AG04449 (cell line): ENCODE measurements around the gene UQCRC1.

ENCODE experiments used
- CTCF ChIA-PET: fragments of 350-600 bp; formaldehyde crosslinking; extraction: SDS; loops from one replicate; lab custom pipeline; 2021; ENCODE audit warnings: antibody characterized with exemption; lab: Yijun Ruan, JAX
- POLR2A ChIA-PET: fragments of 400-600, 350-600 bp; formaldehyde crosslinking; extraction: SDS; loops from one replicate; lab custom pipeline; 2020; ENCODE audit warnings: antibody characterized with exemption, inconsistent platforms; lab: Yijun Ruan, JAX
- DNase-seq: peaks from one replicate; pipeline ENCODE4 v3.0.0-alpha.2; 2010; ENCODE audit warnings: low read depth, low spot score
- H3K4me3 ChIP-seq: 2 replicates; pipeline ENCODE4 v1.5.1; 2011; ENCODE audit warnings: low read depth, mild to moderate bottlenecking, control low read depth, low read length
- CTCF ChIP-seq: IDR thresholded peaks from one replicate; pipeline ENCODE4 v1.5.1; 2011; ENCODE audit warnings: mild to moderate bottlenecking, moderate library complexity, low read length, control low read depth, inconsistent platforms; ENCODE audit not compliant: insufficient read depth; ENCODE audit errors: missing control alignments

UQCRC1 gene

DNA sequence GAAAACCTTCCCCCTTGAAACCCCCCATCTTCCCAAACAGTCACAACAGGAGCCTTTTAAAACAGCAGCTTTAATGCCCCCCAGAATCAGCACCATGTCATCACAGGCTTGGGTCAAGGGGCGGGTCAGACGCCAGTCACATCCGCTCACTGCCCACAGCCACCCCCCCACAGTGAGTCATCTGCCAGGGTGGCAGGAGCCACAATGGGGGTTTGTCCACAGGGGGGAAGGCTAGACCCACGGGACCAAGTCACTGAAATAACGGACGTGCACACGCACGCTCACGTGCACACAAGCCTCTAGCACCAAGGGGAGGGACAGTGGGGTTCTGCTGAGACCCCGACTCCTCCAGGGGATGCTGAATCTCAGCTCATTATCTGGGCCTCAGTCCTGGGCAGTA, 45.4 kb downstream of the UQCRC1 start:
- no peak for TF ChIP-seq CTCF
- ChIA-PET CTCF (interaction anchor here (0.6 to 9.1 kb wide), 6 partner anchors 14 to 128 kb away, joined by 3 to 88 read pairs (median 5); partner anchors contain the start of gene SLC26A6), POLR2A (interaction anchor here (0.7 to 1.2 kb wide), 3 partner anchors 9 to 34 kb away, joined by 3 to 9 read pairs (median 4); no protein-coding TSS in a partner anchor)
- no peak for DNase-seq
- H3K4me3 ChIP-seq = no peak overlapping the region

DNA sequence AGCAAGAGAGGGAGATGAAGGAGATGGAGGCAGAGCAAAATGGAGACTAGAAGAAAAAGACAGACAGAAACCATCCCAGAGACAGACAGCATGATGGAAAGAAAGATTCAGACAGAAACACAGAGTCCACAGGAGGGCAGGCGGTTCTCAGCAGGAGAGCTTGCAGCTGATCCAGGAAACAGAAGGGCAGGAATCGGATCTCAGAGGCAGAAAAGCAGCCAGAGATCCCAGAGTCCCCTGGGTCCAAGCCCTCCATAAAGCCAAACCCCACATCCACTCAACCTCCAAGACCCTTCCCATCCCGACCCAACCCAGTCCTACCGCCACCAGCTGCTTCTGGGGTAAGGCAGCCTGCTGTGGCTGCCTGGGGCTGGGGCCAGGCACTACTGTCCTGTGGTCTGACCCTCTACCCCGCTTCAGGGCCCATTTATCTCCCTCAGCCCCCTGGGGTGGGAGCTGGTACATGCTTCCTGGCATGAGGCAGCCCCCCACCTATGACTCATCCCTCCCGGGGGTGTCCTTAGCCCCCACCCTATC, 46.0 kb downstream of the UQCRC1 start, which contains the start of gene UCN2:
UCN2 (minus strand) TSS at position 400 of the 537 bp plus-strand sequence. CDS start 657 bp downstream, outside the sequence.
- TF ChIP-seq CTCF = no peak
- DNase-seq = no peak
- H3K4me3 ChIP-seq = no peak within 1 kb of the TSS
- CTCF ChIA-PET = interaction anchor here (0.8 to 9.1 kb wide), 6 partner anchors 14 to 127 kb away, joined by 3 to 88 read pairs (median 5); partner anchors contain the start of gene SLC26A6
- POLR2A ChIA-PET = interaction anchor here (0.7 to 1.2 kb wide), 3 partner anchors 10 to 35 kb away, joined by 3 to 9 read pairs (median 4); no protein-coding TSS in a partner anchor

DNA sequence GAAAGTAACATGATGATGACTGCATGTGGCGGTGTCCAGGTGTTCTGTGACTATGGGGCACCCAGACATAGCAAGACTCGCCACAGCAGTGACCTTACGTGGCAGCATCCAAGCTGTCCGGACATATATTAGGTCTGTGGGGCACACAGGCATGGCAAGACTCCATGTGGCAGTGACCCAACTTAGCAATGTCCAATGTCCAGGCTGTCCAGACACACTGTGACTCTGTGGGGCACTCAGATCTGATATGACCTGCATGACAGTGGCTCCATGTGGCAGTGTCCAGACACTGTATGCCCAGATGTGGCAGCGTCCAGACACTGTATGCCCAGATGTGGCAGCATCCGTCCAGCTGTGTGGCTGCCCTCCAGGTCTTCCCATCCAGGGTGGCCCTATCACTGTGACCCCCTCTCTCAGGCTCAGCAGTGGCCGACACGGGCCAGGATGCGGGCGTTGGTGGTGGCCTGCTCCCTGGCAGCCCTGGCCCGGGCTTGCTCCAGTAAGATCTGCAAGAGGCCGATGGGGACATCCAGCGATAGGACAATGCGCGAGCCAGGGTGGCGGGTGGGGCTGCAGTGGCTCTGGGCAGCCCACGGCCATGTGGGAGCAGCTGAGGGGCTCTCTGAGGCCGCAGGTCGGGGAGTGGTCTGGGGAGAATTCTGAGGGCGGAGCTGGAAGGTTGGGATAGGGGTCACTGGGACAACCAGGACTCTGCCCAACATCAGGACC, 46.9 kb downstream of the UQCRC1 start:
- CTCF ChIA-PET = interaction anchor here (0.9 to 9.1 kb wide), 7 partner anchors 13 to 369 kb away, joined by 3 to 88 read pairs (median 6); partner anchors contain the start of gene SLC26A6
- POLR2A ChIA-PET = no interaction called here
- no peak for DNase-seq
- no peak for TF ChIP-seq CTCF
- no peak overlapping the region for H3K4me3 ChIP-seq

GRCh38 chr3:48561045-48561736, 48.3 kb downstream of the UQCRC1 start:
- peak; percentile 56 for TF ChIP-seq CTCF
- no peak for DNase-seq
- CTCF ChIA-PET = interaction anchor here (1.0 to 9.1 kb wide), 16 partner anchors 8 to 287 kb away, joined by 3 to 88 read pairs (median 4); partner anchors contain the start of genes CCDC51, CELSR3, SLC26A6 and TMA7
- POLR2A ChIA-PET = no interaction called here
- peak overlapping the region; percentile 44 for H3K4me3 ChIP-seq

- no peak for DNase-seq
- peak overlapping the region; percentile 44 for H3K4me3 ChIP-seq
- ChIA-PET CTCF (interaction anchor here (1.0 to 9.1 kb wide), 18 partner anchors 8 to 286 kb away, joined by 3 to 88 read pairs (median 4); partner anchors contain the start of genes CCDC51, CELSR3, SLC26A6 and TMA7), POLR2A (no interaction called here)
- TF ChIP-seq CTCF = no peak
These were observed 48.8 kb downstream of the UQCRC1 start for GRCh38 chr3:48560648-48561018.
